ENCODE measurements around the gene GTPBP8. TPM values are rescaled to one million over a fixed set of nuclear protein-coding genes. Genes with fewer than 3 reads are reported as not detected.

Gene GTPBP8
- total RNA-seq, 1 experiment from 2014 or later: 29.8 TPM

DNA sequence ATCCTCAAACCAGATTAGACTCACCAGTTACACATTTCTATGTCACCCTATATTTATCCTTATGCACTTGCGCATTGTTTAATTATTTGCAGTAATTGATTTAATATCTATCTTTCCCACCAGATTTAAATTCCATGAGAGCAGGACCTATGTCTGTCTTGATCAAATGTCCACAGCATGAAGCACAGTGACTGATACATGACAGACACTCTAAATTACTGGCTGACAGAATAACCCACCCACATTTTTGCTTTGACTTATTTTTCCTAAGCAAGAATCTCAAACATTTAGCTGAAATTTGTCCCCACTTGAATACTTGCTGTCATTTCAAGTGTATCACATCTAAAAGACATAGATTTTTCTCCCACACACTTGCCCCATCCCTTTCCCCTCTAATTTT, 23.4 kb upstream of the GTPBP8 start:
- no peak overlapping the region for H3K56ac ChIP-seq (ENCODE audit: insufficient read length, low read depth, low read length)
- no peak overlapping the region for H3K23ac ChIP-seq (ENCODE audit: insufficient read length, low read depth, low read length)
- Mint-ChIP-seq H3K27me3 (ENCODE audit: low read depth) (peaks cover 5% of the 10 kb centered on the region; the same call in 1 of the 2 replicates), H3K36me3 (ENCODE audit: insufficient read depth in 1 of 3, low read depth in 3 of 3) (peaks cover 14 to 22% (median 18%) of the 10 kb centered on the region in 3 experiments), H3K4me1 (no peaks in the 10 kb centered on the region), H3K4me3 (no peak overlapping the region), H3K27ac (no peak overlapping the region; a peak in 1 of 7 replicates), H3K9me3 (peaks cover 24 to 27% of the 10 kb centered on the region in 2 experiments)
- no peak overlapping the region for H2BK20ac ChIP-seq (ENCODE audit: low read depth, low read length, poor library complexity, severe bottlenecking)
- no peak overlapping the region for H4K5ac ChIP-seq (ENCODE audit: insufficient read length, low read depth, low read length)
- no CpG with 5 or more reads among the region's 1 CpG for WGBS (ENCODE audit: extremely low coverage, insufficient read length, low lambda C conversion rate)
- no peak overlapping the region for H3T11ph ChIP-seq (ENCODE audit: low read length)
- no peak overlapping the region for H3K9ac ChIP-seq (ENCODE audit: extremely low read depth, insufficient read length, low read length)
- no peak overlapping the region for H4K8ac ChIP-seq (replicated peaks; ENCODE audit: insufficient read length, low read depth, low read length)
- H4K20me1 ChIP-seq (ENCODE audit: control insufficient read depth, insufficient read depth, insufficient read length): no peaks in the 10 kb centered on the region
- no peaks in the 10 kb centered on the region for H3K79me2 ChIP-seq (ENCODE audit: insufficient read depth, low read length)
- H3K23me2 ChIP-seq (ENCODE audit: insufficient read length, low read depth, low read length, poor library complexity, severe bottlenecking): no peaks in the 10 kb centered on the region
- no peaks in the 10 kb centered on the region for H3K79me1 ChIP-seq (ENCODE audit: insufficient read depth, low read depth, low read length, poor library complexity, severe bottlenecking)
- H2BK5ac ChIP-seq (ENCODE audit: insufficient read length, low read length): no peak overlapping the region
- H3K14ac ChIP-seq (ENCODE audit: insufficient read depth, low read length): no peak overlapping the region
- H2BK15ac ChIP-seq (ENCODE audit: low read depth, low read length): no peak overlapping the region
- H3K18ac ChIP-seq (ENCODE audit: insufficient read length, low read depth, low read length): no peak overlapping the region
- no peak overlapping the region for H4K91ac ChIP-seq (ENCODE audit: insufficient read length, low read depth, low read length)
- H2BK12ac ChIP-seq (ENCODE audit: insufficient read length, low read depth, low read length): no peak overlapping the region
- H2AFZ ChIP-seq (ENCODE audit: low read length): no peak overlapping the region
- no peak overlapping the region for H3K27ac ChIP-seq (ENCODE audit: insufficient read length, low read depth, low read length)
- DNase-seq: no peak
- no peak overlapping the region for H2AK5ac ChIP-seq (ENCODE audit: insufficient read length, low read length)
- no peaks in the 10 kb centered on the region for H3K9me3 ChIP-seq (ENCODE audit: control insufficient read depth, low read depth, low read length)
- H3K27me3 ChIP-seq (ENCODE audit: insufficient read depth, low read length): no peaks in the 10 kb centered on the region
- TF ChIP-seq, protein P1, sequence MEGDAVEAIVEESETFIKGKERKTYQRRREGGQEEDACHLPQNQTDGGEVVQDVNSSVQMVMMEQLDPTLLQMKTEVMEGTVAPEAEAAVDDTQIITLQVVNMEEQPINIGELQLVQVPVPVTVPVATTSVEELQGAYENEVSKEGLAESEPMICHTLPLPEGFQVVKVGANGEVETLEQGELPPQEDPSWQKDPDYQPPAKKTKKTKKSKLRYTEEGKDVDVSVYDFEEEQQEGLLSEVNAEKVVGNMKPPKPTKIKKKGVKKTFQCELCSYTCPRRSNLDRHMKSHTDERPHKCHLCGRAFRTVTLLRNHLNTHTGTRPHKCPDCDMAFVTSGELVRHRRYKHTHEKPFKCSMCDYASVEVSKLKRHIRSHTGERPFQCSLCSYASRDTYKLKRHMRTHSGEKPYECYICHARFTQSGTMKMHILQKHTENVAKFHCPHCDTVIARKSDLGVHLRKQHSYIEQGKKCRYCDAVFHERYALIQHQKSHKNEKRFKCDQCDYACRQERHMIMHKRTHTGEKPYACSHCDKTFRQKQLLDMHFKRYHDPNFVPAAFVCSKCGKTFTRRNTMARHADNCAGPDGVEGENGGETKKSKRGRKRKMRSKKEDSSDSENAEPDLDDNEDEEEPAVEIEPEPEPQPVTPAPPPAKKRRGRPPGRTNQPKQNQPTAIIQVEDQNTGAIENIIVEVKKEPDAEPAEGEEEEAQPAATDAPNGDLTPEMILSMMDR (conservative IDR thresholded peaks at IDR 0.05): no peak
- no peak overlapping the region for H2BK120ac ChIP-seq (ENCODE audit: low read depth, low read length, poor library complexity, severe bottlenecking)
- no peak overlapping the region for H3K4ac ChIP-seq (ENCODE audit: low read depth, low read length)
- H3K4me2 ChIP-seq (ENCODE audit: insufficient read depth, insufficient read length, low read length): no peak overlapping the region
- no peaks in the 10 kb centered on the region for H3K4me1 ChIP-seq (ENCODE audit: insufficient read depth, low read length)

Data from H9 (cell line).